NOMO-1 (cell line): Measurements from ENCODE around the gene CPA4.

Source experiments
- DNase-seq, 2 experiments: peaks; one replicate each; lab custom pipeline; 2025; ENCODE audit not compliant: unreplicated experiment in 2 of 2; lab: John Stamatoyannopoulos, UW

Gene CPA4

DNA sequence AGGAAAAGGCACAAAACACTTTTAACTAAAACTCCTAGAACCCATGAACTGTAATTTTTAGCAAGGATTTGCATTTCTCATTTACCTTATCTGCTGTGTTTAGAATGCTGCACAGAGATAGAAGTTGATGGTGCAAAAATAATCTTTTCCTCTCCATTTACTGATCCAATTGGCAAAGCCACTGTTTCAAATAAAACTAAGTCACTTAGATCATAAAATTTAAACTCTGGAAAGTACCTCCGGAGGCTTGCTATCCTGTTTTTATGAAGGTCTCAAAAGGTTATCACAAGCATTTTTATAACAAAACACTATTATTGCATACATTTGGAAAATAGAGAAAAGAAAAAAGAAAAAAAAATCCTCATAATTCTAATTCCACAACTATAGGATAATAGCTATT, 18.7 kb upstream of the CPA4 start:
- DNase-seq = no peak

DNA sequence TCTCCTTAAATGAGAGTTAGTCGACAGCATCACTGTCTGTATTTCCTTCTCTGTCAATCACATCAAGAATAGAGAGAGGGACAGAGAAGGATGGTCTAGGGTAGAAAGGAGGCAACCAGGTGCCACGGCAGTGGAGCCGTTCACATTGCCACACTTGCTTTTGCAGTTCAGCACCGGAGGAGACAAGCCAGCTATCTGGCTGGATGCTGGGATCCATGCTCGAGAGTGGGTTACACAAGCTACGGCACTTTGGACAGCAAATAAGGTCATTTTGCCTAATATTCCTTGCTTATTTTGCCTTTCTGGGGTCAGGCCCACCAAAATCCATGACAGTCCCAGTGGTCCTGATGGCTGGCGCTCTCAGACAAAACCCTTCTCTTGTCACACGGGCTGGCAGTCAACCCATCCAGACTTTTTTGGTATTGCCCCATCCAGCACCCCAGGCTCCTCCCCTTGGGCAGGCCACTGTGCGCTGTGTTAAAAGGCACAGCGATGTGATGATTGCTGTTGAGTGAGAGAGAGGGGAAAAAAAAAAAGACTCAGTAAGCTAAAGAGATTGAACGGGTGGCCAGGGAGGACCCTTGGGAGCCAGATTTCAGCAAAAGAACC, 17.9 kb upstream of the CPA4 start:
- DNase-seq = no peak

DNA sequence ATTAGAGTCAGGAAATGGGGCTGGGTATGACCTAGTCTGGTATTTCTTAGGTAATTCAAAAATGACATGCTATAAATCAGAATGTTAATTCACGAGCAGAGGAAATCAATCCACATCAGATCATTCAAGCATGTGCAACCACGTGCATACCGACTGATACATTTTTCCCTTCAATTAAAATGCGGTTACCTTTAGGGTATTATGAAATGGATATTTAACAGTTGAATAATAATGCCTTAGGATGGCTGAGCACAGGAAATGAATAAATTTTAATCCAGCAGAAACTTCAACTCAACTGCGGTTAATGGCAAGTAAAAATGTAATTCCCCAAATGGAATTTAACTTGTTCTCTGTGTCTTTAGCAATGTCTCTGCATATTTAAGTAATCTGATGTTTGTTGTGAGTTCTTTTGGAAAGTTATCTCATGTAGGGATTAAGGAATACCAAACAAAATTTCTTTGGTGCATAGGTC, 17.1 kb upstream of the CPA4 start:
- DNase-seq = no peak

DNA sequence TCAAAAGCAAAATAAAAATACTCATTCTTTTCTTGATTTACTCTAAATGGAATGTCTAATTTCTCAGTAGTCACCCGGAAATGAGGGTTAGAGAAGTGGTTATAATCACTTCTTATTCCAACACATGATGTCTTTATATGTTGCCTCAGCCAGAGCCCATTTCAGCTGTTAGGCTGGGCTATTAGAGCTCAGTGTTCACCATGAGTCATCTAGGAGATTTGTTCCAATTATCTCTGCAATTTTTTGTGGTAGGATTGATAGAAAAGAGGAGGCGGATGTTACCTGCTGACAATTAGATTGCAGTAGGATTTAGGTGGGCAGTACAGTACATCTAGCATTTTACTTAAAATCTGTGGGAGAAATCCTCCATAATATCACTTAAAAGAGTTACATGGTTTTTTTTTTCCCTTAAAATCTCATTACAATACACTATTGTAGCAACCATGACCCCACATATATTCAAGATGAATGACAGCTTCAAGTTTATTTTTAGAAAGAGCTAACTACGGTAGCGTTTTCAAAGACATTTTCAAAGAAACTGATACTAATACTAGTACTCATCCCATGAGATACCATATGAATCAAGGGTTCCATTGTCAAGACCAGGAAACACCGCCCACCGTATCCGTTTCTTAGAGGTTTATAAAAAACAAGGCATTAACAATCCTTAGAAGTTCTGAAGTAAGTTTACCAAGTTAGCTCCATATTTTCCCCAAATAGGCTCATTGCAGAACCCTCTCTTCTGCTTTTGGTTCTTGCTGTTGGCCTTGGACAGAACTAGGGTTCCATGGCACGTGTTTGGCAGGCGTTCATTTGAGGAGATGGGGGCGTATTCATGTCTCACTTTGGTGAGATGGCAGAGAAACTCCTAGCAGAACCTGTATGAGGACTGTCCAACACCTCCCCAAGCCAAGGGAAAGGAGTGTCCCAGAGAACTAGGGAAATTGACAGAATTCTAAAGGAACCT, 15.9 kb upstream of the CPA4 start:
- DNase-seq = no peak

DNA sequence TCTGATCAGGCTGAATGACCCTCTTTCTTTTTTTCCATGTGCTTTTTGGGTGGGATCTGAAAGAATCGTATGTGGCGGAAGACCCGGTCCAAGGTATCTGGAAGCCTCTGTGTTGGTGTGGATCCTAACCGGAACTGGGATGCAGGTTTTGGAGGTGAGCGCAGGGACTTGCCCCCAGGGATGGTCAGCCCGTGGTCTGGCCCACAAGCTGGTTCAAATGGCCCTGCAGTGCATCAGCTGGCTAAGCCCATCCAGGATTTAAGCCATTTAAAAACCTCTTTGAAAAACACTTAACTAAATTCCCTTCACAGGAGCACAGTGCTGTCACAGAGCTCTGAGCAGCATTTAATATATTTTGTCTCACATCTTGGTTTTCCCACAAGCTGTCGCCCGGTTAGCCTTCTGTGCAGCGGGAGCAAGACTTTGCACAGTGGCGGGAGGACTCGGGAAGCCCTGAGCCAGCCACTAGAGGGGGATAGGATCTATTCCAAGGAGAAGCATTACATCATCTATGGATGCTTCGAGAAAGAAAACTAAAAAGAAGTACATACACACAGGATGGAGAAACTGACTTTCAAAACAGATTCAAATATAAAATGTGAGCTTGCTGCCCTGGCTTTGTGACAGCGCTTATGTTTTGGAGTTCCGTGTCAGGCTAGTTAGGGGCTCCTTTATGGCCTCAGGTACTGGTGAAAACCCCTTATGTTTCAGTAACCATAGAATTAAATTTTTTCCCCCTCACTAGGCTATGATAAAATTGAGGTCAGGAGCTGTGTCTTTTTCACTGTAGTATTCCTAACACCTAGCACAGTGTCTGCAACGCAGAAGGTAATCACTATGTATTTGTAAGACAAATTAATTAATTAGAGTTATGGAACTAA, 15.0 kb upstream of the CPA4 start:
- DNase-seq = no peak

DNA sequence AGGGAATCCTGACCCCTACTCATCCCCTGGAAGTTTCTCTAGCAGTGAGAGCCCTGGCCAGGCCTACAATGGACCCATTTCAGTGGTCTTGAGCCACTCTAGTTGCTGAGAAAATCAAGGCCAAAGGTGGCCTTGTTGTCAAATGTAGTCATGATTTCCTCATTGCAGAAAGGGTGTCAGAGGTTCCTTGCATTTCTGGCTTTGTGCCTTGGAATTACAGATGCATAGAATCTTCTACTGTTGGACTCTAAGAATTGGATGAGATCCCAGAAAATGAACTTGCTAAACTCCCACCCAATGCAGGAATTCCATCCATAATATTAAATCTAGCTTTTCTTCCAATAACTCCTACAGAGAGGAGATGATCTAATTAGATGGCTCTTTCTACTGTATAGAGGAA, 14.1 kb upstream of the CPA4 start:
- DNase-seq = no peak

DNA sequence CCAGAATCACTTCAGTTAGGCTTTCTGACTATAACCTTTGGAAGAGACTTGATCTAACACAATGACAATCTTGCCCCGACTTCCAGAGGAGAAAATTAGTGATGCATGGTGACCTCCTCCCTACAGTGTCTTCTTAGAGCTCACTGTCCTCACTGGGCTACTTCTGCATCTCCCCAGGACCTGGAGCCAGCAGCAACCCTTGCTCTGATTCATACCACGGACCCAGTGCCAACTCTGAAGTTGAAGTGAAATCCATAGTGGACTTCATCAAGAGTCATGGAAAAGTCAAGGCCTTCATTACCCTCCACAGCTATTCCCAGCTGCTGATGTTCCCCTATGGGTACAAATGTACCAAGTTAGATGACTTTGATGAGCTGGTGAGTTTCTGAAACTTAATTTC, 13.7 kb upstream of the CPA4 start:
- DNase-seq = no peak

DNA sequence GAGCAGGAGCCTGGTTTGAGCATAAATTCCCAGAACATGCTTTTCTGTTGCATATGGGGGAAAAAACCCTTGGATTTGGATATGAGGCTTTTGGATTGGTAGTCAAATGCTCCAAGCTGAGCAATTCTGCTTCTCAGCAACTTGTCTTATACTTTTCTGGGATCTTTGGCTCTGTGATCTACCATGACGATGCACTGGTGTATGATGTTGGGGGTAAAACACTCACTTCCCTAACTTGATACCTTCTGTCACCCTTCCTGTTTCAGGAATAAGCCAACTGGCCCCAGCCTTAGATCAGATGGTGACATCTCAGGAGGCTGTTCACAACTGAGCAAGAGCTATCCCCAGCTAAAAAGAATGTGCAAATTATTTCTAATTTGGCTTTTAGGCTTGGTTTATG, 13.1 kb upstream of the CPA4 start:
- no peak for DNase-seq

DNA sequence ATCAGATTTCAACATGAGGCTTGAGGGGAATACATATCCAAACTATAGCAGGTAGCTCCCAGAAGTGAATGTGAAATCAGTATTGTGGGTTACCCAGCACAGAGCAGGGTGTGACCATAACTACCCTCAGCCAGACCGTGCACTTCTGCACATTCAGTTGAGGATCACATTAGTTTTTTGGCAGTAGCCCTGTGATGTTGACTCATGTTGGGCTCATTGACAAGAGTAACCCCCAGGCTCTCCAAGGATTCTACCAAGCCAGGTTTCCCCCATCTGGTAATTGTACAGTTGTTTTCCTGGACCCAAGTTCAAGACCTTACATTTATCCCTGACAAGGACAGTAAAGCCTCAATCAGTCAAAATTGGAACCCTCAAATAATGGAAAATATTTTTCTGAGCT, 11.7 kb upstream of the CPA4 start:
- DNase-seq = no peak

DNA sequence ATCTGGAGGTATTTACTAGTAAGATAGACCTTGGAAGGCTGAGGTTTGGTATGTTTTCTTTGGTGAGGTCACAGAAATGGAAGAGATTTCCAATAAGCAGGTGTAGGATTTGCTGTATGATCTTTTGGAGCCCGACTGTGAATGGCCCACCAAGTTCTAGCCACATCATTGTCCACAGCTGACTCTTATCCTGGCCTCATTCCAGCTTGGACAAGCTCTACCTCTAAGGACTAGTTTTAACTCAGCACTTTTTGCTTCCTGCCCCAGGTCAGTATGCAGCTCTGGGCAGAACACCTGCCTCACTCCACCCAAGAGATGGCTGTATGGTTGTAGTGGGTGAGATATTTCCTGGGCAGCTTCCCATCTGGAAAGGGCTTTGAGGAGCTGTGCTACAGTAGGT, 6.1 kb upstream of the CPA4 start:
- DNase-seq = no peak

DNA sequence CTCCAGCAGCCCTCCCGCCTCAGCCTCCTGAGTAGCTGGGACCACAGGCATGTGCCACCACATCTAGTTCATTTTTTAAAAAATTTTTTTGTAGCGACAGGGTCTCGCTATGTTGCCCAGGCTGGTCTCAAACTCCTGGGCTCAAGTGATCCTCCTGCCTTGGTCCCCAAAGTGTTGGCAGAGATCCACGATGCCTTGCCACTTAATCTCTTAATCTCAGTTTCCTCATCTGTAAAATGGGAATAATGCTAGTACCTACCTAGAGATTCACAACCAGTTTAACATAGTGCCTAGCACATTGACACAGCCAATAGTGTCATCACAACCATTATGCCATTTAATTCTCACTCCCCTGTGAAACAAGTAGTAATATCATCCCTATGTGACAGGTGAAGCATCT, 4.8 kb upstream of the CPA4 start:
- no peak for DNase-seq

DNA sequence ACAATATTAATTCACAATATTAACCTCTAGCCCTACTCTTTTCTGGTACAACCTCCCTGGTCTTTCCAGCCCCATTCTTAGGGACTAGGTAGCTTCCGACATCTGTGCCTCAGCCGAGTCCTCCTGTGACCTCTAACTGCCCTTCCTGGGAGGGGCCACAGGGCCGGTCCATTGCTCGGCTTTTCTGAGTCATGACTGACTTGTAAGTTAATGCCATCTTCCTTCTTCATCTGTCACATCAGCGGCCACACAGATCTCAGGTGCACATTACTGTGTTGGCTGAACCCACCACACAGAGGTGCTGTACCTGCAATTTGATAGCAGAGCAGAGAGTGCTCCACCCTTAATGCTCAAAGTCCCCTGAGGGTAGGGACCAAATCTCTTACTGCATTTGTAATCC, 4.1 kb upstream of the CPA4 start:
- no peak for DNase-seq

DNA sequence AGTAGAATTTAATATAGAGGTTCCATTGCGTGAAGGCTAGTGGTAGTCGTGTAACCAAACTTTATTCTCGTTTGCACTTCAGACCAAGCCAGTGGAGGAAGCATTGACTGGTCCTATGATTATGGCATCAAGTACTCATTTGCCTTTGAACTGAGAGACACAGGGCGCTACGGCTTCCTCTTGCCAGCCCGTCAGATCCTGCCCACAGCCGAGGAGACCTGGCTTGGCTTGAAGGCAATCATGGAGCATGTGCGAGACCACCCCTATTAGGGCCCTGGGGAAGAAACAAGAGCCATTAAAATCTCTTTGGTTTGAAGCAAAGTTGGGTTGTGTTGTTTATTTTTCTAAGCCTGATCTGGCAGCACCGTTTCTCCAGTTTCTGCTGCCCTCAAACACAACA, 3.5 kb upstream of the CPA4 start:
- no peak for DNase-seq

DNA sequence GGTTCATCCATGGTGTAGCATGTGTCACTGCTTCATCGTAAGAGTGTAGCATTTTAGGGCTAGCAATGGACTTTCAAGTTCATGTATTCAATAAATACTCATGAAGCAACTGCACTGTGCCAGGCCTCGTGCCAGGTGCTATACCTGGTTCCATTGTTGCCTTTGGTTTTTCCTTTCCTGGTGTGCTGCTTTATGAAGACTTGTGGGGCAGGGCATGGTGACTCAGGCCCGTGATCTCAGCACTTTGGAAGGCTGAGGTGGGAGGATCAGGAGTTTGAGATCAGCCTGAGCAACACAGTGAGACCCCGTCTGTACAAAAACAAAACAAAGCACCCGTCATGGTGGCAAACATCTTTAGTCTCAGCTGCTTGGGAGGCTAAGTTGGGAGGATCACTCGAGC, 2.2 kb upstream of the CPA4 start:
- no peak for DNase-seq

DNA sequence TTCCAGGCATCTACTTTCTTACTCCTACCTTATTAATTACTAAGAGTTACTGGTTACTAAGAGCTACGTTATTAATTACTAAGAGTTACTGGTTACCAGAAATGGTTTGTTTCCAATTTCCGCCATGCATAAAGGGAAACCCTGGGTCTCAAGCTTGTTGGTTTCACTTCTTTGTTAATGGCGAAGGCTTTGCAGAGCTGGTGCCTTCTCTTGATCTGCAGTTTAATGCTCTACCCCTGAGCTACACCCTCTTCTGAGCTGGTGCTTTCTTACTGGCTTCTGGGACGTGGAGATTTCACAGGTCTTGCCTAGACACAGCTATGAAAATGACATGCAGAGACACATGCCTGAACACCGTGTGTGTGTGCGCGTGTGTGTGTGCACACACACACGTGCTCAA, 560 bp downstream of the CPA4 start:
- DNase-seq = no peak

DNA sequence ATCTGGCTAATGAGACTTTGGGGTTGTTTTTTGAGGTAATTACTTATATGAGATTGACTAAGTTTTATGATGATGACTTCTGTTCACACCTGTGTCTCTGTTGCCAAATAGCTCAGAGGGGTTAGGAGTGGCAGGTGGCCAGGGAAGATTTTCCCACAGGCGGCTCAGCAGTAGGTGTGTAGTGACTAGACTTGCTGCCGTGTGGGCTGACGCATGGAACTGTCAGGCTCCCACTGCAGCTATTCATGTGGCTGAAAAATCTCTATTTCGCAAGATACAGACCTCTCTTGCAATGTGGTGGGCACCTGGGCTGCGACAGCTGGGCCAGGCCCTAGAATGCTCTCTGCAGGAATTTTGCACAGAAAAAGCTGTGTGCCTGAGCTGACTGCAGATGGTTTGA, 1.4 kb downstream of the CPA4 start:
- no peak for DNase-seq

DNA sequence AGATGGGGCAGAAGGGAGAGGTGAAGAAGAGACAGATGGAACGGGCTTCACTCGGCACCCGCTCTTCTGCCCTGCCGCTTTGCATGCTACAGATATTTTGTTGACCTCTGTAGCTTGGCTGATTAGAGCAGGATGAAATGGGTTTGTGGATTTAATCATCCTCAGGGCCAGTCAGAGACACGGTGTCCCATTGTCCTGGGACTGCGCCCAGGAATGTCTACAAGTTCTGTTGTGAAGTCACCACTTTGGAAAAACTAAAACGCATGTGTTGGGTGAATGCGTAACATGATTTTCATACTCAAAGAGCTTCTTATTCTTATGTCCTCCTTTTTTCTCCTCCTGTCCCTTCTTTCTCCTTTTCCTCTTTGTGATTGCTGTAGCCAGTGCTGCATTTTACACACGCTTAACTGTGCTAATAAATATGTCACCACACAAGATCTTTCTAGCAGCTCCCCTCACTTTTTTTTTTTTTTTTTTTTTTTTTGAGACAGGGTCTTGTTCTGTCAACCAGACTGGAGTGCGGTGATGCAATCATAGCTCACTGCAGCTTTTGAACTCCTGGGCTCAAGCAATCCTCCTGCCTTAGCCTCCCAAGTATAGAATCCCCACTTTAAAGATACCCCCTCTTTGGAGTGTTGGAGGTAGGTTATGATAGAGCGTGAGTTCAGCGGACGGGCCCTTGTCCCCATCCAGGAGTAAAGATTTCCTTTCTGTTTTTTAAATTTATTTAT, 3.4 kb downstream of the CPA4 start:
- no peak for DNase-seq

DNA sequence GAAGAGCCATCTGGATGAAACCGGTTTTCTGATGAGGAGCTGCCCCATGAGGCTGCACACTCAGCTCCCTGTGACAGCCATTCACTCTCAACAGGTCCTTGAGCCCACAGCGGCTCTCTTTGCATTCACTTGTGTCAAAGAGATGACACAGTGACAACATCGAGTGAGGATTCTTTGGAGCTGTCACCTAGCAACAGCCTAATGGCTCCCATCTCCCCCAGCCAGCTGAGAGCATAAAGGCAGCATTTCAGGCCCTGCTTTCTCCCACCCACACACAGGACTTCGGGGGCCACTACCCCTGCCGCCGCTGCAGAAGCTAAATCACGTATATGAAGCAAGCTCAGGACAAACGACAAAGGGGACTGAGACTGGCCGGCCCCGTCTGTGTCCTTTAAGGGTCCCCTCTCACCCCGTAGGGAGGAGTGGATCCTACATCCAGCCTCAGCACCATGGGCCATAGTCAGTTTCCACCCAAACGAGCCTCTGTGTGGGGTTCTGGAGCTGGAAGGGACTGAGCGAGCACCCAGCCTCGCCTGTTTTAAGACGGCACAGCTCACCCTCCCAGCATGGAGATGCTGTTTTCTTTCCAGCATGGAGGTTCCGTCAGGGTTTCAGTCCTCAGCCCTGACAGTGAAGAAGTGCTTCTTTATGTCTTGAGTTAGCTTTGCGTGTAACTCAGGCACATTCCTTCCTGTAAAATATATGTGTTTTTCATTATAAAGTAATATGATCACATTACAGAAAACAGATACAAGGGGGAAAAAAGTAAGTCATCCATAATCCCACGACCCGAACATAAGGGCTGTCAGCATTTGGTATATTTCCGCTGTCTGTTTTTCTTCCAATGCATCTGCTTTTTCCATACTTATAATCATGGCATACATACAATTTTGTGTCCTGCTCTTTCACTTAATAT, 4.9 kb downstream of the CPA4 start:
- no peak for DNase-seq

DNA sequence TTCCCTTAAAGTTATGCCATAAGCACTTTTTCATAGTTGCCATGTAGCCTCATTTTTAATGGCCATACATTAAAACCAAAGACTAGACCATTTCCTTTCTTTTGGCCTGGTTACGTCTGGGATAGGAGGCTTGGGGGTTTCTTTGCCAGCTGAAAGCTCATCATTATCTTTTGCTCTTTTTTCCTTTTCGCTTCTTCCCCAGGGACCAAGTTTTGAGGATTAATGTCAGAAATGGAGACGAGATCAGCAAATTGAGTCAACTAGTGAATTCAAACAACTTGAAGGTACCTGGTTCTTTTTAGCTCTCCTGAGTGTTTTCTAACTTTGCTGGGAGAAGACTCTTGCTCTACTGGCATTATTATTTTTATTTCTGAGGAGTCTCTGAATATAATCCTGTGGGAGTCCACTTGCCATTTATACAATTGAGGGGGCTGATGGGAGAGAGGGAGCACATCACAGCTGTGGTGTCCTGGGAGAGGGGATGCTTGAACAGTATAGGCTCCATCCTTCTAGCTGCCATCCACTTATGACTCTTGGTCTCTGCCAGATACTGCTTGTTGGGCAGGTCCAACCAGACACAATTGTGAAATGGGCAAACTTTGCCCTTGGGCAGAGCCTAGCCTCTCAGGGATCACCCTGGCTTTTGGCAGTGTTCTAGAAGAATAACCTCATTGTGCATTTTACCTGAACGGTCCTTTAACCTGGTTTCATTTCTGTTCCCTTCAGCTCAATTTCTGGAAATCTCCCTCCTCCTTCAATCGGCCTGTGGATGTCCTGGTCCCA, 5.8 kb downstream of the CPA4 start:
- no peak for DNase-seq
